ENCODE data around the gene INPP4A. TPM values are rescaled to one million over a fixed set of nuclear protein-coding genes. Genes with fewer than 3 reads are reported as not detected.
A peak's percentile ranks its signal among the peaks of the same experiment; 100 is the strongest.

Gene INPP4A
- total RNA-seq, 1 experiment from 2014 or later: 23.4 TPM

DNA sequence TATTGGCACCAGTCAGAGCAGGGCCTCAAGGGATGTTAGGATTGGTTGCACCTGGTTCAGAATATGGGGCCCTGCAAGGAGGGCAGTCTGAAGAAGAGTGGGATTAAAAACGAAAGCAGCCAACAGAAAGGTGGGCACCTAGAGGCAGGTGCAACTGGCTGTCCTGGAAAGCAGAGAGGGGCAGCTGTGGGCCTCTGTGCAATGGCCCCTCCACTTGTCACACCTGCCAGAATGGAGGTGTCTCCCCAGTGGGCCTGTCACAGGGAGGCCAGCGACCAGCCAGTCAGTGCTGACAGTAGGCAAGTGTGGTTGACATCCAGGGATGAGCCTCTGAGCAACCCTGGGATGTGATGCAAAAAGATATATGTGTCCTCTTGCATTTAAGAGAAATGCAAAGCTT lies 37.7 kb downstream of the INPP4A start:
- H4K20me1 ChIP-seq (ENCODE audit: low read length): no peaks in the 10 kb centered on the region
- peak overlapping the region; percentile 16; the same call in 1 of the 2 replicates for H3K4me3 ChIP-seq (ENCODE audit: low read length)
- ChIA-PET POLR2A (ENCODE audit: unreplicated experiment) (interaction anchor here (0.6 kb wide), 1 partner anchor 25 kb away, joined by 4 read pairs; no protein-coding TSS in a partner anchor), CTCF (interaction anchor here (0.5 kb wide), 1 partner anchor 248 kb away, joined by 5 read pairs; no protein-coding TSS in a partner anchor)
- no peak for TF ChIP-seq EZH2 (IDR thresholded peaks at IDR 0.05; ENCODE audit: low read length, unreplicated experiment)
- TF ChIP-seq, protein P1, sequence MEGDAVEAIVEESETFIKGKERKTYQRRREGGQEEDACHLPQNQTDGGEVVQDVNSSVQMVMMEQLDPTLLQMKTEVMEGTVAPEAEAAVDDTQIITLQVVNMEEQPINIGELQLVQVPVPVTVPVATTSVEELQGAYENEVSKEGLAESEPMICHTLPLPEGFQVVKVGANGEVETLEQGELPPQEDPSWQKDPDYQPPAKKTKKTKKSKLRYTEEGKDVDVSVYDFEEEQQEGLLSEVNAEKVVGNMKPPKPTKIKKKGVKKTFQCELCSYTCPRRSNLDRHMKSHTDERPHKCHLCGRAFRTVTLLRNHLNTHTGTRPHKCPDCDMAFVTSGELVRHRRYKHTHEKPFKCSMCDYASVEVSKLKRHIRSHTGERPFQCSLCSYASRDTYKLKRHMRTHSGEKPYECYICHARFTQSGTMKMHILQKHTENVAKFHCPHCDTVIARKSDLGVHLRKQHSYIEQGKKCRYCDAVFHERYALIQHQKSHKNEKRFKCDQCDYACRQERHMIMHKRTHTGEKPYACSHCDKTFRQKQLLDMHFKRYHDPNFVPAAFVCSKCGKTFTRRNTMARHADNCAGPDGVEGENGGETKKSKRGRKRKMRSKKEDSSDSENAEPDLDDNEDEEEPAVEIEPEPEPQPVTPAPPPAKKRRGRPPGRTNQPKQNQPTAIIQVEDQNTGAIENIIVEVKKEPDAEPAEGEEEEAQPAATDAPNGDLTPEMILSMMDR (conservative IDR thresholded peaks at IDR 0.05; ENCODE audit: low read depth, low read length): no peak
- TF ChIP-seq EZH2phosphoT487 (IDR thresholded peaks at IDR 0.05; ENCODE audit: borderline replicate concordance, low read length): no peak
- H3K36me3 ChIP-seq (ENCODE audit: low read depth, low read length): no peaks in the 10 kb centered on the region
- H3F3A ChIP-seq (ENCODE audit: low read length, unreplicated experiment): no peaks in the 10 kb centered on the region
- peaks cover 81% of the 10 kb centered on the region for H3K79me2 ChIP-seq (ENCODE audit: low read length)
- DNase-seq: no peak
- H3K4me2 ChIP-seq (ENCODE audit: low read length): peak overlapping the region; percentile 63
- H3K27ac ChIP-seq (ENCODE audit: low read length): peak overlapping the region; percentile 96
- BruUV-seq (replicated peaks): no TSS peak
- intact Hi-C loops (cut with micrococcal nuclease): no loop called here
- no peaks in the 10 kb centered on the region for H3K9me3 ChIP-seq (ENCODE audit: low read length)
- H3K9me2 ChIP-seq (replicated peaks; ENCODE audit: low read length): no peaks in the 10 kb centered on the region
- peak overlapping the region; percentile 70 for H3K9ac ChIP-seq (ENCODE audit: low read length)
- H3K4me1 ChIP-seq (ENCODE audit: insufficient read depth, low read length): peaks cover 75% of the 10 kb centered on the region
- no peaks in the 10 kb centered on the region for H3K27me3 ChIP-seq (ENCODE audit: low read length)
- no peak overlapping the region for H2AFZ ChIP-seq (ENCODE audit: low read length)
- no peak for ATAC-seq

DNA sequence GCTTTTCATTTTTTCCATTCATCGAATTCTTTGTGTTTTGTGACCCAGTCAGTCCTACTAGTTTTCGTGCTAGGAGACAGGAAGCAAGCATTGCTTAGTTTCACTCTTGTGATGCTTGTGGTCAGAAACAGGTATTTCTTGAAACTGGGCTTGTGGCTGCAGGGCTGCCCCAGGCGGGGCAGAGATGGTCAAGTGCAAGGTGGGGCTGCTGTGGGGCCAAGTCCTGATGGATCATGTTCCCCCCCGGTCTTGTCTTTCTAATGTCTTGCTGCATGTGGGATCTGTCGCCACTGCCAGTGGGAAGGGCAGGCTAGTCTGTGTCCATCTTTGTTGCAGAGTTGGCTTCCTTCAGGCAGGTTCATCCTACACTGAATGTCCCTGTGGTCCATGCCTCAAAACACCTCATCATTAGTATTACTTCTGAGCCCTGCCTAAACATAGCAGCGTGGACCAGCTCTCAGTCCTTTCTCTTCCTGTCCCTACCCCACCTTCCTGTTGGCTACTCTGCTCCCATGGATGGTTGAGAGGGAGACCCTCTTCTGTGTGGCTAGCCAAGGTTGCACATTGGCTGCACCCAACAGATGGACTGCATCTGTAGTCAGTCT lies 38.7 kb downstream of the INPP4A start:
- no peak overlapping the region for H2AFZ ChIP-seq (ENCODE audit: low read length)
- peak overlapping the region; percentile 96 for H3K27ac ChIP-seq (ENCODE audit: low read length)
- H3K79me2 ChIP-seq (ENCODE audit: low read length): peaks cover 82% of the 10 kb centered on the region
- no TSS peak for BruUV-seq (replicated peaks)
- H3K4me3 ChIP-seq (ENCODE audit: low read length): peak overlapping the region; percentile 7; the same call in 1 of the 2 replicates
- DNase-seq (peak; percentile 95), ATAC-seq (peak; percentile 44)
- intact Hi-C loops (cut with micrococcal nuclease): no loop called here
- H4K20me1 ChIP-seq (ENCODE audit: low read length): no peaks in the 10 kb centered on the region
- H3F3A ChIP-seq (ENCODE audit: low read length, unreplicated experiment): no peaks in the 10 kb centered on the region
- no peaks in the 10 kb centered on the region for H3K27me3 ChIP-seq (ENCODE audit: low read length)
- ChIA-PET CTCF (no interaction called here), POLR2A (ENCODE audit: unreplicated experiment) (no interaction called here)
- TF ChIP-seq, protein P1 (conservative IDR thresholded peaks at IDR 0.05; ENCODE audit: low read depth, low read length): no peak
- TF ChIP-seq EZH2 (IDR thresholded peaks at IDR 0.05; ENCODE audit: low read length, unreplicated experiment) (no peak), EZH2phosphoT487 (IDR thresholded peaks at IDR 0.05; ENCODE audit: borderline replicate concordance, low read length) (no peak)
- H3K4me1 ChIP-seq (ENCODE audit: insufficient read depth, low read length): peaks cover 75% of the 10 kb centered on the region
- peak overlapping the region; percentile 63 for H3K4me2 ChIP-seq (ENCODE audit: low read length)
- no peaks in the 10 kb centered on the region for H3K36me3 ChIP-seq (ENCODE audit: low read depth, low read length)
- peak overlapping the region; percentile 70 for H3K9ac ChIP-seq (ENCODE audit: low read length)
- no peaks in the 10 kb centered on the region for H3K9me3 ChIP-seq (ENCODE audit: low read length)
- no peaks in the 10 kb centered on the region for H3K9me2 ChIP-seq (replicated peaks; ENCODE audit: low read length)

GRCh38 chr2:98484121-98484557 lies 39.5 kb downstream of the INPP4A start:
- Histone ChIP-seq H4K20me1 (ENCODE audit: low read length) (no peaks in the 10 kb centered on the region), H2AFZ (ENCODE audit: low read length) (no peak overlapping the region), H3K4me1 (ENCODE audit: insufficient read depth, low read length) (peaks cover 67% of the 10 kb centered on the region), H3K9ac (ENCODE audit: low read length) (peak overlapping the region; percentile 70), H3K4me2 (ENCODE audit: low read length) (peak overlapping the region; percentile 63), H3K9me2 (replicated peaks; ENCODE audit: low read length) (no peaks in the 10 kb centered on the region), H3K27ac (ENCODE audit: low read length) (peak overlapping the region; percentile 96), H3K9me3 (ENCODE audit: low read length) (no peaks in the 10 kb centered on the region), H3K79me2 (ENCODE audit: low read length) (peaks cover 81% of the 10 kb centered on the region), H3K27me3 (ENCODE audit: low read length) (no peaks in the 10 kb centered on the region), H3F3A (ENCODE audit: low read length, unreplicated experiment) (no peaks in the 10 kb centered on the region), H3K4me3 (ENCODE audit: low read length) (no peak overlapping the region), H3K36me3 (ENCODE audit: low read depth, low read length) (no peaks in the 10 kb centered on the region)
- intact Hi-C loops (cut with micrococcal nuclease): no loop called here
- CTCF ChIA-PET: no interaction called here
- no peak for DNase-seq
- POLR2A ChIA-PET (ENCODE audit: unreplicated experiment): no interaction called here
- no TSS peak for BruUV-seq (replicated peaks)
- ATAC-seq: no peak
- no peak for TF ChIP-seq EZH2phosphoT487 (IDR thresholded peaks at IDR 0.05; ENCODE audit: borderline replicate concordance, low read length)
- no peak for TF ChIP-seq EZH2 (IDR thresholded peaks at IDR 0.05; ENCODE audit: low read length, unreplicated experiment)
- TF ChIP-seq, protein P1 (conservative IDR thresholded peaks at IDR 0.05; ENCODE audit: low read depth, low read length): no peak

All from PC-3 (cell line).